Ovary (tissue), 3 donors: ENCODE measurements around the gene NKX6-1.

Source experiments
- CTCF ChIP-seq, 3 donors: fragments of 450-650 bp in 2 of 3; fragments of 200-600 bp in 1 of 3; IDR thresholded peaks; one replicate each; pipeline versions ENCODE4 v1.5.1 to v1.8.0; 2016 to 2022; ENCODE audit warnings: antibody characterized with exemption in 3 of 3, mild to moderate bottlenecking in 1 of 3
- EP300 ChIP-seq: sonication (generic); formaldehyde crosslinking; IDR thresholded peaks from one replicate; pipeline ENCODE4 v1.6.1; 2017; ENCODE audit warnings: antibody characterized with exemption
- POLR2A ChIP-seq: fragments of 450-650 bp; IDR thresholded peaks from one replicate; pipeline ENCODE4 v1.6.1; 2017; ENCODE audit warnings: antibody characterized with exemption, mild to moderate bottlenecking, moderate library complexity
- donor health status: DM: no; HTN: no; CAD: no.

DNA sequence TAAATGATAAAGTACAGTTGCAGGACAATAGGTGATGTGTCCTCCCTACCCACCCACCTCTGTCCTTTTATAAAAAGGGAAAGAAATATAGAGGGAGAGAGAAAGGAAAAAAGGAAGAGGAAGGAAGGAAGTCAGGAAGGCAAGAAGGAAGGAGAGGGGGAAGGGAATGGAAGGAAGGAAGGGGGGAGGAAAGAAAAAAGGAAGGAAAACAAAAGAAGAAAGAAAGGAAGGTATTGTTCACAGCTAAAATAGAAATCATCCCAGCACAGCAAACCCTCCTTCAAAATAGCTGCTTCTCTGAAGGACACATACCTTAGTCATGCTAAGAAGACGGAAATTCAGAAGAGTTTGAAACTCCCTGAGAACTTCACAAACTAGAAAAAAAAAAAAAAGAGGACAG, 8.4 kb downstream of the NKX6-1 start:
- TF ChIP-seq CTCF (IDR thresholded peaks at IDR 0.05) = no peak
- no peak for TF ChIP-seq EP300
- TF ChIP-seq POLR2A = no peak
